Colonic mucosa (tissue), 4 donors: ENCODE results near the gene NACC2. TPM values are rescaled to one million over a fixed set of nuclear protein-coding genes. Genes with fewer than 3 reads are reported as not detected.

ENCODE experiments used
- DNase-seq: peaks from one replicate; pipeline ENCODE4 v3.0.0-alpha.2; 2020
- H3K27ac ChIP-seq: fragments of 200-600 bp; one replicate; pipeline ENCODE4 v1.8.0; 2021
- H3K27me3 ChIP-seq: fragments of 200-600 bp; one replicate; pipeline ENCODE4 v1.8.0; 2021
- H3K36me3 ChIP-seq: fragments of 200-600 bp; one replicate; pipeline ENCODE4 v1.8.0; 2021
- H3K4me1 ChIP-seq: fragments of 200-600 bp; one replicate; pipeline ENCODE4 v1.8.0; 2021; ENCODE audit warnings: mild to moderate bottlenecking
- H3K4me3 ChIP-seq: fragments of 200-600 bp; one replicate; pipeline ENCODE4 v1.8.0; 2021
- H3K9ac ChIP-seq, 2 donors: one replicate each; pipeline ENCODE4 v1.7.0; 2013; ENCODE audit warnings: control low read depth in 2 of 2, low read depth in 2 of 2, low read length in 2 of 2
- H3K9me3 ChIP-seq: fragments of 200-600 bp; one replicate; pipeline ENCODE4 v1.8.0; 2021
- CTCF ChIP-seq: fragments of 200-600 bp; IDR thresholded peaks from one replicate; pipeline ENCODE4 v1.8.0; 2022; ENCODE audit warnings: antibody characterized with exemption, mild to moderate bottlenecking
- intact Hi-C: fragments of 100-400 bp; cut with DNase I; formaldehyde crosslinking; loops from one replicate; pipeline ENCODE4 v1.14.1; 2022
- total RNA-seq, 2 donors: library from RNA; stranded (reverse); fragmentation: NEBNext Ultra II Directional in 1 of 2; extraction: Animal tissue kit (Norgen Biotek cat#: 25700) in 1 of 2; gene quantifications; one replicate each; pipeline ENCODE4 v1.2.1, GENCODE V29; 2021
- donor health status: healthy.
- donor health status: DM: no; HTN: no; CAD: no.
- donor health status: DM: no; HTN: no; CAD: no.

The NACC2 gene
- total RNA-seq, 2 donors from 2014 or later, result 20.3 to 21.0 TPM

- peaks cover 30% of the 10 kb centered on the region for H3K4me1 ChIP-seq
- no peak overlapping the region for H3K27ac ChIP-seq
- no peaks in the 10 kb centered on the region for H3K27me3 ChIP-seq
- H3K36me3 ChIP-seq, result no peaks in the 10 kb centered on the region
- H3K9ac ChIP-seq, result no peak overlapping the region
- intact Hi-C loops, result no loop called here
- H3K9me3 ChIP-seq, result no peaks in the 10 kb centered on the region
- no peak for TF ChIP-seq CTCF
- DNase-seq, result no peak
- no peak overlapping the region for H3K4me3 ChIP-seq
Measured at GRCh38 chr9:136049491-136050265, 45.4 kb downstream of the NACC2 start.

GRCh38 chr9:136048560-136049411 is 46.3 kb downstream of the NACC2 start:
- Histone ChIP-seq H3K27ac (no peak overlapping the region), H3K9me3 (no peaks in the 10 kb centered on the region), H3K9ac (no peak overlapping the region), H3K27me3 (no peaks in the 10 kb centered on the region), H3K36me3 (no peaks in the 10 kb centered on the region), H3K4me1 (peaks cover 27% of the 10 kb centered on the region), H3K4me3 (no peak overlapping the region)
- TF ChIP-seq CTCF, result no peak
- DNase-seq, result no peak
- intact Hi-C loops, result no loop called here

- H3K9me3 ChIP-seq, result no peaks in the 10 kb centered on the region
- no peak overlapping the region for H3K9ac ChIP-seq
- H3K4me1 ChIP-seq, result peaks cover 18% of the 10 kb centered on the region
- TF ChIP-seq CTCF, result no peak
- no peak overlapping the region for H3K4me3 ChIP-seq
- no peaks in the 10 kb centered on the region for H3K27me3 ChIP-seq
- no peaks in the 10 kb centered on the region for H3K36me3 ChIP-seq
- DNase-seq, result no peak
- intact Hi-C loops, result no loop called here
- no peak overlapping the region for H3K27ac ChIP-seq
Measured at GRCh38 chr9:136047775-136048559, 47.1 kb downstream of the NACC2 start.

- intact Hi-C loops, result no loop called here
- Histone ChIP-seq H3K9ac (no peak overlapping the region), H3K27me3 (no peaks in the 10 kb centered on the region), H3K4me3 (no peak overlapping the region), H3K27ac (no peak overlapping the region), H3K36me3 (no peaks in the 10 kb centered on the region), H3K4me1 (peaks cover 11% of the 10 kb centered on the region), H3K9me3 (no peaks in the 10 kb centered on the region)
- no peak for DNase-seq
- TF ChIP-seq CTCF, result no peak
Measured at GRCh38 chr9:136047076-136047774, 47.9 kb downstream of the NACC2 start.

GRCh38 chr9:136046554-136046920 is 48.6 kb downstream of the NACC2 start:
- Histone ChIP-seq H3K4me1 (peaks cover 8% of the 10 kb centered on the region), H3K27me3 (no peaks in the 10 kb centered on the region), H3K36me3 (no peaks in the 10 kb centered on the region)

More at GRCh38 chr9:136046554-136046920, 48.6 kb downstream of the NACC2 start:
- H3K27ac ChIP-seq, result no peak overlapping the region
- intact Hi-C loops, result no loop called here
- TF ChIP-seq CTCF, result no peak
- H3K9ac ChIP-seq, result no peak overlapping the region
- no peak overlapping the region for H3K4me3 ChIP-seq
- no peaks in the 10 kb centered on the region for H3K9me3 ChIP-seq
- DNase-seq, result no peak
